HUES6 (cell line): Measurements from ENCODE around the gene ARHGEF3.
A peak's percentile ranks its signal among the peaks of the same experiment; 100 is the strongest.

Experiments
- H3K27ac ChIP-seq: 2 replicates; pipeline ENCODE4 v1.7.0; 2013; ENCODE audit warnings: low read depth, mild to moderate bottlenecking, low read length, inconsistent platforms
- H3K27me3 ChIP-seq: 2 replicates; pipeline ENCODE4 v1.6.1; 2013; ENCODE audit warnings: low read length; ENCODE audit not compliant: control insufficient read depth, insufficient read depth
- H3K36me3 ChIP-seq: 2 replicates; pipeline ENCODE4 v1.6.1; 2013; ENCODE audit warnings: low read length; ENCODE audit not compliant: control insufficient read depth, insufficient read depth
- H3K4me1 ChIP-seq: 2 replicates; pipeline ENCODE4 v1.6.1; 2013; ENCODE audit warnings: low read length; ENCODE audit not compliant: control insufficient read depth, insufficient read depth
- H3K4me3 ChIP-seq: 2 replicates; pipeline ENCODE4 v1.5.1; 2013; ENCODE audit warnings: low read depth, low read length
- H3K9ac ChIP-seq: one replicate; pipeline ENCODE4 v1.6.1; 2013; ENCODE audit warnings: mild to moderate bottlenecking, low read length
- H3K9me3 ChIP-seq: 2 replicates; pipeline ENCODE4 v1.6.1; 2013; ENCODE audit warnings: low read depth, low read length; ENCODE audit not compliant: control insufficient read depth, insufficient read depth

Gene ARHGEF3

GRCh38 chr3:56833022-56833421, 31.3 kb upstream of the ARHGEF3 start:
- H3K4me1 ChIP-seq, result peaks cover 2% of the 10 kb centered on the region; the same call in 1 of the 2 replicates
- H3K27me3 ChIP-seq, result no peaks in the 10 kb centered on the region

DNA sequence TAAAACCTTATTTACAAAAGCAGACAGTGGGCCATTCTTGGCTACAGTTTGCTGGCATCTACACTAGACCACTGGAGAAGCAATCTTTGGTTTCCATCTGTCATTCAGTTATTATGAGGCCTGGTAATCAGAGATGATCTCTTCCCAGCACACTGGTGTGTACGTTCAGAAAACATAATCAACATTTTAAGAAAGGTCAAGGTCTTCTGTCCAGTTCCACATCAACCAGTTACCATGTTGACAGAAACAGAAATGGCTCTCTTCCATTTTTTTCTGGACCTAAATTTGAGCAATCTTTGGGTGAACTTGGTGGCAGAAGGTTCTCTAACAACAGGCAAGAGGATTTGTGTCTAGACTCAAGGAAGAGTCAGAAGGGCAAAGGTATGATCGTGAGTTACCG, 29.8 kb upstream of the ARHGEF3 start:
- Histone ChIP-seq H3K36me3 (no peaks in the 10 kb centered on the region), H3K9ac (no peak overlapping the region), H3K27ac (no peak overlapping the region), H3K4me1 (peaks cover 2% of the 10 kb centered on the region; the same call in 1 of the 2 replicates), H3K4me3 (no peak overlapping the region), H3K27me3 (no peaks in the 10 kb centered on the region), H3K9me3 (no peaks in the 10 kb centered on the region)

More at GRCh38 chr3:56833022-56833421, 31.3 kb upstream of the ARHGEF3 start:
- no peaks in the 10 kb centered on the region for H3K9me3 ChIP-seq
- H3K4me3 ChIP-seq, result no peak overlapping the region
- no peak overlapping the region for H3K27ac ChIP-seq
- H3K9ac ChIP-seq, result no peak overlapping the region
- H3K36me3 ChIP-seq, result no peaks in the 10 kb centered on the region

DNA sequence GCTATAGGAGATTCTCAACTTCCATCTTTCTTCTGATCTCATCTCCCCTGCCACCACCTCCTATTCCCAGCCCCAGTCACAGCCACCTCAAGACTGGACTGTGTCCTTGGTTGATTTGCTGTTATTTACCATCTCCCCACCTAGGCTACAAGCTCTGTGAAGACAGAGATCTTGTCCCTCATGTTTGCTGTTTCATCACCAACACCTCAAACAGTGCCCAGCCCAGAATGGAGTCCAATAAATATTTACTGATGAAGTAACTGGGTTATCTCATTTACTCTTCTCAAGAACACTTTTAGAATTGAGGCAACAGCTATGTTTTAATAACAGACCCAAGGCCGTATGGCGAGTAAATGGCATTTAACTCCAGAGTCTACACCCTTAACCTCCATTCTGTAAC, 29.1 kb upstream of the ARHGEF3 start:
- H3K27ac ChIP-seq, result no peak overlapping the region
- no peaks in the 10 kb centered on the region for H3K36me3 ChIP-seq
- no peak overlapping the region for H3K9ac ChIP-seq
- peaks cover under 1% of the 10 kb centered on the region; the same call in 1 of the 2 replicates for H3K4me1 ChIP-seq
- H3K27me3 ChIP-seq, result no peaks in the 10 kb centered on the region
- no peak overlapping the region for H3K4me3 ChIP-seq
- H3K9me3 ChIP-seq, result no peaks in the 10 kb centered on the region

GRCh38 chr3:56829533-56829932, 27.8 kb upstream of the ARHGEF3 start:
- no peaks in the 10 kb centered on the region for H3K36me3 ChIP-seq
- H3K4me1 ChIP-seq, result peaks cover 12% of the 10 kb centered on the region
- H3K4me3 ChIP-seq, result no peak overlapping the region
- no peak overlapping the region for H3K27ac ChIP-seq
- H3K9me3 ChIP-seq, result no peaks in the 10 kb centered on the region
- no peak overlapping the region for H3K9ac ChIP-seq
- no peaks in the 10 kb centered on the region for H3K27me3 ChIP-seq

DNA sequence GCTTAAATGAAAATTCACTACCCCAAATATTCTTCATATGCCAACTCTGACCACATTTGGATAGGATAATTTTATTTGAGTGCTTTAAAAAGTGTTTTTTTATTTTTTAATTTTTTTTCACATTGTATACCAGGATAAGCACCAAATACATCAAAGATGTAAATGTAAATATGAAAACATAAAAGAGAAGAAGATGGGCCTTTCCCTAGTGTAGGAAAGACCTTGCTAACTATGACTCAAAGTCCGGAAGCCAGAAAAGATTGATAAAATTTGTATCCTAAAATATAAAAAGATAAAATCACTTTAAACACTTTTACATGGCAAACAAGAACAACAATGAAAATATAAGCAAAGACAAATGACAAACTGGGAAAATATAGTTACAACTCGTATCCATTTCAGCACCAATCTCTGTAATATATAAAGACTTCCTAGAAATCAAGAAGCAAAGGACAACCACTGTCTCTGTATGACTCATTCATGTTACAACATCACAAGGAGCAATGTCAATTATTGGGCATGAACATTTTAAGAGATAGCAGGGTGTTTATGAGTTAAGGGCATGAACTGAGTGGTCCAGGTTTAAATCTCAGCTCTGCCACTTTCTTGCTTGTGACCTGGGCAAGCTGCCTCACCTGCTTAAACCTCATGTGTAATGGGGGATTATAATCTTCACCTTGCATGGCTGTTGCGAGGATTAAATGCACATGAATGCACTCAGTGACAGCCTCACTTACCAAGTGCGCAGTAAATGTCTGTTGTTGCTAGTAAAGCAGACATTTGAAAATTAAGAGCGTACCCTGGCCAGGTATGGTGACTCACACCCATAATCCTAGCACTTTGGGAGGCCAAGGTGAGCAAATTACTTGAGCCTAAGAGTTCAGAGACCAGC, 25.3 kb upstream of the ARHGEF3 start:
- Histone ChIP-seq H3K27me3 (no peaks in the 10 kb centered on the region), H3K4me1 (peaks cover 36% of the 10 kb centered on the region), H3K27ac (no peak overlapping the region)

DNA sequence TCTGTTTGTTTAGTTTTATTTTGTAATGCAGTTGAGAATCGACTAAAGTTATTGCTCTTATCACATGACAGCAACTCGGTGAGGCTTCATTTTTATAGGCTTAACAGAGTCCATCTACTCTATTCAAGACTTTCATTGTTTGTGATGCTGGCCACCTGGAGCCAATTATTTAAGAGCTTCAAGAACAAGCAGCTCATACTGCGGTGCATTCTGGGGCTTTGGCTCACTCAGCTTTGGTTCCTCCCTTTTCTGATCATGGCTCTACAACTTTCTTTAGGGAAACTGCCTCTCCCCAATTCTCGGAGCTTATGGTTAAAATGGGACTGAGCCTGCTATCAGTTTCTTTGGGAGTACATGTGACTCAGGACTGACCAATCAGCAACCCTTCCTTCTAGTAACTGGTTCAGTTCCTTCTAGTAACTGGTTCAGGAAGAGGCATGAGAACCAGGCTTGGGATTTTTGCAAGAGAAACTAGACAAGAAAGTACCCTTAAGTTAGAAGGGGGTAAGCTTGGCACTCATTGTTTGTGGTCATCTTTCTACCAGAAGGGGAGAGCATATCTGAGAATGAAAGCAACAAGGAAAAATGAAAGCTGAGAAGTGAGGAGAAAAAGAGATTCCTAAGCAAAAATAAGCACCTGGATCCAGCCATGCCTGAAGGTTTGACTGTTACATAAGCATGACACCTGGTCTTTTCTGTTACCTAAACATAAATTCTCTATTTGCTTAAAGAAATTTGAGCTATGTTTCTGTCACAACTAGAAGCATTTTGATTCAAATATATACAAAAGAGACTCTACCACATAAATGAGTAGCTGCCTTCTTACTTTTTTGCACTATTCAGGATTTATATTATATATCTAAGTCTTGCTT, 24.1 kb upstream of the ARHGEF3 start:
- Histone ChIP-seq H3K27ac (no peak overlapping the region), H3K4me3 (no peak overlapping the region), H3K4me1 (peaks cover 37% of the 10 kb centered on the region), H3K36me3 (no peaks in the 10 kb centered on the region), H3K27me3 (no peaks in the 10 kb centered on the region), H3K9ac (no peak overlapping the region), H3K9me3 (no peaks in the 10 kb centered on the region)

More for the DNA sequence above, 25.3 kb upstream of the ARHGEF3 start:
- Histone ChIP-seq H3K4me3 (no peak overlapping the region), H3K9ac (no peak overlapping the region), H3K9me3 (no peaks in the 10 kb centered on the region), H3K36me3 (no peaks in the 10 kb centered on the region)

GRCh38 chr3:56823984-56824703, 22.4 kb upstream of the ARHGEF3 start:
- Histone ChIP-seq H3K36me3 (no peaks in the 10 kb centered on the region), H3K27ac (peak overlapping the region; percentile 61; the same call in 1 of the 2 replicates), H3K4me1 (peaks cover 37% of the 10 kb centered on the region), H3K4me3 (peak overlapping the region; percentile 23; the same call in 1 of the 2 replicates), H3K9ac (no peak overlapping the region), H3K27me3 (no peaks in the 10 kb centered on the region), H3K9me3 (no peaks in the 10 kb centered on the region)

DNA sequence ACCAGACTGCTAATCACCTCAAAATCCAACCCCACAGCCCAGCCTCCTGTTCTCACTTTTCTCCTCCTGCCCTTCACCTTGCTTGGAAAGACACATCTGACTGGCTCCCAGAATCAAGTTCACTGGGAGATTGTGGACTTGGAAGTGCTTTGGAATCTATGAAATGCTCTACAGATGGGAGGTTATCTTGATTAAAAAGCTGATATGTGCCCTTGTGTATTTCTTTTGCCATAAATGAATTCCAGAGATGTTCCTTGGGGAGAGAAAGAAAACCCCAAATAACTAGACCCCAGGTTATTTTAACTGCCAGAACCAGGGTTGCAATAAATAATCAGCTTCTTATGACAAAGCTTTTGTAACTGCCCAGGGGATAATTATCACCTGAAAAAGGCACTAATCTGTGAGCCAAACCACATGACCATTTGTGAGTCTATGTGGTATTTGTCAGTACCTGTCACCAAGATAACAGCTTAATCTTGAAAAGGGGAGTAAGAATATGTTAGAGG, 21.7 kb upstream of the ARHGEF3 start:
- H3K9ac ChIP-seq, result no peak overlapping the region
- no peaks in the 10 kb centered on the region for H3K9me3 ChIP-seq
- peaks cover 37% of the 10 kb centered on the region for H3K4me1 ChIP-seq
- H3K27ac ChIP-seq, result peak overlapping the region; percentile 61; the same call in 1 of the 2 replicates
- no peaks in the 10 kb centered on the region for H3K27me3 ChIP-seq
- no peaks in the 10 kb centered on the region for H3K36me3 ChIP-seq
- H3K4me3 ChIP-seq, result peak overlapping the region; percentile 23; the same call in 1 of the 2 replicates

DNA sequence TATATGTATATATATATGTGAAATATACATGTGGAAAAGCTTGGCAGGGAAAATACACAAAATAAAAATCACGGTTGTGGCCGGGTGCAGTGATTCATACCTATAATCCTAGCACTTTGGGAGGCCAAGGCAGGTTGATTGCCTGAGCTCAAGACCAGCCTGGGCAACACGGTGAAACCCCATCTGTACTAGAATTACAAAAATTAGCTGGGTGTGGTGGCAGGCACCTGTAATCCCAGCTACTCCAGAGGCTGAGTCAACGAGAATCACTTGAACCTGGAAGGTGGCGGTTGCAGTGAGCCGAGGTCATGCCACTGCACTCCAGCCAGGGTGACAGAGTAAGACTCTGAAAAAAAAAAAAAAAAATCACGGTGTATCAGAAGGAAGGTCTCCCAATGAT, 20.8 kb upstream of the ARHGEF3 start:
- H3K9ac ChIP-seq, result no peak overlapping the region
- H3K27me3 ChIP-seq, result no peaks in the 10 kb centered on the region
- no peak overlapping the region for H3K27ac ChIP-seq
- no peaks in the 10 kb centered on the region for H3K9me3 ChIP-seq
- H3K4me1 ChIP-seq, result peaks cover 37% of the 10 kb centered on the region
- H3K4me3 ChIP-seq, result no peak overlapping the region
- no peaks in the 10 kb centered on the region for H3K36me3 ChIP-seq

- H3K36me3 ChIP-seq, result no peaks in the 10 kb centered on the region
- H3K4me1 ChIP-seq, result peaks cover 22% of the 10 kb centered on the region
- no peak overlapping the region for H3K27ac ChIP-seq
- no peak overlapping the region for H3K9ac ChIP-seq
- H3K9me3 ChIP-seq, result no peaks in the 10 kb centered on the region
- H3K4me3 ChIP-seq, result no peak overlapping the region
- no peaks in the 10 kb centered on the region for H3K27me3 ChIP-seq
Measured at GRCh38 chr3:56819016-56819809, 17.5 kb upstream of the ARHGEF3 start.
